HTR-8/SVneo (cell line): ENCODE measurements around the gene NKAP.
"Not testable (repeated sequence)": the region's sequence is repeated elsewhere in the genome, so short reads cannot be mapped to it uniquely, and the experiment has no call there.

Experiments
- DNase-seq: peaks from one replicate; pipeline ENCODE4 v3.0.0; 2011; ENCODE audit warnings: low spot score, mixed read lengths; ENCODE audit not compliant: insufficient read length
- FAIRE-seq: peaks from 2 replicates; lab custom pipeline; 2011; peaks lifted over from hg19 to GRCh38; lab: Jason Lieb, UNC

NKAP gene

GRCh38 chrX:119942173-119942819 is 1.3 kb downstream of the NKAP start:
- DNase-seq (no peak), FAIRE-seq (no peak)

- no peak for FAIRE-seq
Measured at GRCh38 chrX:119941336-119941735, 2.2 kb downstream of the NKAP start.

DNA sequence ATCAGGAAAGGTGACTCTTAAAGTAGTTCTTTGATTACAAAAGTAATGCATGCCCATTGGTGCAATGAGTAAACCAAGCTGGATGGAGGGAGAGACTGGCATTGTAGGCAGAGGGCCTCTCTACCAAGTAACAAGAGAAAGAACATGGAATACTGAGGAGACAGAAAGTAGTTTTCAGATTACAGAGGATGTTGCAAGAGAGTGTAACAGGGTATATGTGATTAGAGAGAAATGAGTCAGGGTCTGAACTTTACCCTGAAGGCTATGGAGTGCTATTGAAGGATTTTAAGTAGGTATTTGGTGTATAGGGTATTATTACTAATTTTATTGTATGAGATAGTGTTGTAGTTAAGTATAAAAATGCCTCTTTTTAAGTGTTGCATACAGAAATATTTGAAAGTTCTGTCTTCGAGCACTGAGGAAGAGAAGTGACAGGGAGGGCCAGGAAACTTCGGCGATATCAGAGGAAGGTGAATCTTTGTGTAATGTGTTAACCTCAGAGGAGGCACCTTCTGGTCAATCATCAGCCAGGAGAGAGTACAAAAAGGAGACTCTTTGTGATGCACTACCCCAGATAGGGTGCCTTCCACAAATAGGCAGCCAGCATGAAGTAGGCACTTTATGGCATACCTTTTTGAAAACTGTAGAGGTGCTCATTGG is 8.2 kb downstream of the NKAP start:
- no peak for FAIRE-seq
- no peak for DNase-seq

More at GRCh38 chrX:119941336-119941735, 2.2 kb downstream of the NKAP start:
- DNase-seq = no peak

GRCh38 chrX:119922391-119922790 is 21.2 kb downstream of the NKAP start:
- DNase-seq, FAIRE-seq: not testable (repeated sequence)

DNA sequence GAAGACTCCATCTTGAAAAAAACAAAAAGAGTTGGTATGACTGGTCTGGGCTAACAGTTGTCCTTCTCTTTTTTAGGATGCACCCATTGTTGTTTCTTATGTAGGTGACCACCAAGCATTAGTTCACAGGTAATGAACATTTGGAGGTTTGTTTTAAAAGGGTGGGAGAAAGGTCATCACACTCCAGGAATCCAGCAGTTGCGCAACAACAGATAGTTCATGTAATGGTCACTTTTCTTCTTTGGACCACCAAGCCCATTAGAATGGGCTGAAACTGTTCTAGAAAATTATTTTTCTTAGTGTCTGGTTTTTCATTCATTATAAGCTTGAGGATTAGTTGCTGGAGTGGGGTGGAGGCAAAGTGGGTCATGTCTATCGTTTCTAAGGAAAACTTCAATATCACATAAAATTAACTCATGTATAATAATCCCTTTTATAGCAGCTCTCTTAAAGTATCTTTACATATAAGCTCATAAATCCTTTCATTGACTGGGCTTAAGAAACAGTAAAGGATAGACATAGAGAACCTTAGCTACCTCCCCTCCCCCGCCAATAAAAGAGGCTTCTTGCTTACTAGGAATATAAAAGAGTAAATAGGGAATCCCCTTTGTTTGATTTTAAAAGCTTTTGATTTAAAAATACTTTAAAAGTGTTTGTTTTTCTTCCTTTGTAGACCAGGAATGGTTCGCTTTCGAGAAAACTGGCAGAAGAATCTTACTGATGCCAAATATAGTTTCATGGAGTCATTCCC is 23.5 kb downstream of the NKAP start:
- no peak for FAIRE-seq
- no peak for DNase-seq

DNA sequence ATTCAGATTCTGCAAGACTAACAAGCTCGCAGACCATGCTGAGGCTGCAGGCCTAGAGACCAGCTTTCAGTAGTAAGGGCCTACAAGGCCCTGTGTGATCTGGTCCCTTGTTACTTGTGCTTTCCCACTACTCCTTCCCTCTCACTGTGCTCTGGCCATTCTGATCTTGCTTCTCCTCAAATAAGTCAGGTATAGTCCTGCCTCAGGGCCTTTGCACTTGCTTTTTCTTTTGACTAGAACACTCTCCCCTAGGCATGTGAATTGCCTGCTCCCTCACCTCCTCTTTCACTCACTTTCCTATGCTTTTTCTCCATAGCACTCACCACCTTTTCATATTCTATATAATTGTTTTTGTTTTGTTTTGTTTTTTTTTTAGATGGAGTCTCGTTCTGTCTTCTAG is 25.7 kb downstream of the NKAP start:
- no peak for FAIRE-seq

GRCh38 chrX:119916310-119916709 is 27.2 kb downstream of the NKAP start:
- FAIRE-seq = no peak
- no peak for DNase-seq

More for the DNA sequence above, 25.7 kb downstream of the NKAP start:
- DNase-seq = no peak

- FAIRE-seq = no peak
Measured at GRCh38 chrX:119900976-119901375, 42.6 kb downstream of the NKAP start.

DNA sequence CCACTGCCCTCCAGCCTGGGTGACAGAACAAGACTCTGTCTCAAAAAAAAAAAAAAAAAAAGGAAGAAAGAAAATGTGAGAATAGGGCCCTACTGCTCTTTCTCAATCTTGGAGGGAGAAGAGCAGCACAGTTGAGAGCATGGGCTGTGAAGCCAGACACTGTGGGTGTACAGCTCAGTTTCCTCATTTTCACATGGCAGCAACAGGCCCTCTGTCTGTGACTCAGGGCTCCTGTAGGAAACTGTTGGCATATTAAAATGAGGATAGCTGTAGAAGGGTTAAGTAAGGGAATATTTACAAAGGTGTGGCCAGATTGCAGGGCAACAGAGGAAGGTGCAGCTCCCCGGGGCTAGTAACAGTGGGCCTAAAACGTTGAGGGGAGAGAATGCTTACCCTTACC is 44.4 kb downstream of the NKAP start:
- FAIRE-seq (no peak), DNase-seq (no peak)

More at GRCh38 chrX:119900976-119901375, 42.6 kb downstream of the NKAP start:
- DNase-seq = no peak

DNA sequence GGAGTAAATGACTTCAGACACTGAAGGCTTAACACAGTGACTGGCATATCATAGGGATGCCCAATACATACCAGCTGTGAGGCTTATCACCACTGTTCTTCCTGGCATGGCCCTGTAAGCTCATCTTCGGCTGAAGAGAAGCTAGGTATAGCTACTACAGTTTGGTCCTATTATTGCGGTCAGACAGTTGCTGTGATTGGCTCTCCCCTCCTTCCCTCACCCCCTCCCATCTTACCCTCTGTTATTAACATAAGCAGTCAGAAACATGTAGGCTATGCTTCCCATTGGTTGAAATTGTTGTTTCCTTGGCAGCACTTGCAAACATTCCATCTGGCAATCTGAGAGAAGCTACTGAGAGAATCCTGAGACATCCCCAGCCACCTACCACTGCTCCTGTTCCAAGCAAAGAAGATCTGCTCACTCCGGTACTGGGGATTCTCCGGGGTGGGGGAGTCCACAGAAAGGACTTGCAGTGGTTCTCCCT is 47.7 kb downstream of the NKAP start, which contains the start of gene AKAP14:
TSS of gene AKAP14 (plus strand) at position 51 of the 484 bp plus-strand sequence. CDS start 7,331 bp downstream, outside the sequence.
- FAIRE-seq (peak; percentile 4), DNase-seq (no peak)

DNA sequence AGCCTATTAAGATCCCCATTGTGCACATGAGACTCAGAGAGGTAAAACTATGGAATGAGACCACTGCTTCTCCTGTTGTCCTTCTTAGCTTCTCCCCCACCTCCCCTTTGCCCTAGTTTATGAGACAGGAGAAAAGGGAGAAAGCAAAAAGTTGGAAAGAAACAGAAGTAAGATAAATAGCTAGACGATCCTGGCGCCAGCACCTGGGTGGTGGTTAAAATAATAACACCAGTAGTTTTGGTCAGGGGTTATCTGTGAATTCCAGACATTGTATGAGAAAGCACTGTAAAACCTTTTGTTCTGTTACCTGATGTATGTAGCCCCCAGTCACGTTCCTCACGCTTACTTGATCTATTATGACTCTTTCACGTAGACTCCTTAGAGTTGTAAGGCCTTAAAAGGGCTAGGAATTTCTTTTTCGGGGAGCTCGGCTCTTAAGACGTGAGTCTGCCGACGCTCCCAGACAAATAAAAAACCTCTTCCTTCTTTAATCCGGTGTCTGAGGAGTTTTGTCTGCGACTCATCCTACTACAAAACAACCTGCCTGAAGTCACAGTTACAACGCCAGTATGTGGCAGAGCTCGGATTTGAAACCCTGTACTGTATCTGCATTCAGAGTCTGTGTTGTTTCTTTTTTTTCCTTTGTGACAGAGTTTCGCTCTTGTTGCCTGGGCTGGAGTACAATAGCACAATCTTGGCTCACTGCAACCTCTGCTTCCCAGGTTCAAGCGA is 51.4 kb downstream of the NKAP start:
- DNase-seq, FAIRE-seq: not testable (repeated sequence)

DNA sequence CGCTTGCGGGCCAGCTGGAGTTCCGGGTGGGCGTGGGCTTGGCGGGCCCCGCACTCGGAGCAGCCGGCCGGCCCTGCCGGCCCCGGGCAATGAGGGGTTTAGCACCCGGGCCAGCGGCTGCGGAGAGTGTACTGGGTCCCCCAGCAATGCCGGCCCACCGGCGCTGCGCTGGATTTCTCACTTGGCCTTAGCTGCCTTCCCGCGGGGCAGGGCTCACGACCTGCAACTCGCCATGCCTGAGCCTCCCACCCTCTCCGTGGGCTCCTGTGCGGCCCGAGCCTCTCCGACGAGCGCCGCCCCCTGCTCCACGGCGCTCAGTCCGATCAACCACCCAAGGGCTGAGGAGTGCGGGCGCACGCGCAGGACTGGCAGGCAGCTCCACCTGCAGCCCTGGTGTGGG is 52.9 kb downstream of the NKAP start:
- not testable (repeated sequence) for FAIRE-seq, DNase-seq

DNA sequence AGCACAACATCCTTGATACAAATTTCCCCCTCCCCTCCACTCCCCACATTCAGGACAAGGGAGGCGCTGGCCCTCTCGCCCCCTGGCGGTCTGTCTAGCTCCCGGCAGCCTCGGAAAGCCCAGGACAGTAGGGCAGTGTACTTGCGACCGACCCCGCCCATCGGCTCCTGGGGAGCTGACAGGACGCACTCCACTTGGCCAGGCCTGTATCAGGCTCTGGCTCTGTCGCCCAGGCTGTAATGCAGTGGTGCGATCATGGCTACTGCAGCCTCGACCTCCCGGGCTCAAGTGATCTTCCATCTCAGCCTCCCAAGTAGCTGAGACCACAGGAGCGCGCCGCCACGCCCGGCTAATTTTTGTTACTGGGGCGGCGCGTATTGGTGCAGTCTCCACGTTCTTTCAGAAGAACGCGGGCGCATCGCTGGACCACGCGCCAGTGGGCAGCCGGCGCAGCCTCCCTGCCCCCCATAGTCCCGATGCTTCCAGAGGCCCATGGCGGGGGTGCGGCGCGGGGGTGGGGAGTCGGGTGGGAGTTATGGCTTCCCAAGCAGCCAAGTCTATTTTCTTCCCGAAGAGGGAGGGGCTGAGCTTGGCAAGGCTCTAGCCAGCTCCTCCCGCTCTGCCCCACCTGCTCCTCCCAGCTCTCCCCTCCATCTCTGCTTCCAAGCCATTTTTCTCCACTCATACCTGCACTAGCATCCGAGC is 55.7 kb downstream of the NKAP start:
- FAIRE-seq = no peak
- DNase-seq = peak; percentile 47

DNA sequence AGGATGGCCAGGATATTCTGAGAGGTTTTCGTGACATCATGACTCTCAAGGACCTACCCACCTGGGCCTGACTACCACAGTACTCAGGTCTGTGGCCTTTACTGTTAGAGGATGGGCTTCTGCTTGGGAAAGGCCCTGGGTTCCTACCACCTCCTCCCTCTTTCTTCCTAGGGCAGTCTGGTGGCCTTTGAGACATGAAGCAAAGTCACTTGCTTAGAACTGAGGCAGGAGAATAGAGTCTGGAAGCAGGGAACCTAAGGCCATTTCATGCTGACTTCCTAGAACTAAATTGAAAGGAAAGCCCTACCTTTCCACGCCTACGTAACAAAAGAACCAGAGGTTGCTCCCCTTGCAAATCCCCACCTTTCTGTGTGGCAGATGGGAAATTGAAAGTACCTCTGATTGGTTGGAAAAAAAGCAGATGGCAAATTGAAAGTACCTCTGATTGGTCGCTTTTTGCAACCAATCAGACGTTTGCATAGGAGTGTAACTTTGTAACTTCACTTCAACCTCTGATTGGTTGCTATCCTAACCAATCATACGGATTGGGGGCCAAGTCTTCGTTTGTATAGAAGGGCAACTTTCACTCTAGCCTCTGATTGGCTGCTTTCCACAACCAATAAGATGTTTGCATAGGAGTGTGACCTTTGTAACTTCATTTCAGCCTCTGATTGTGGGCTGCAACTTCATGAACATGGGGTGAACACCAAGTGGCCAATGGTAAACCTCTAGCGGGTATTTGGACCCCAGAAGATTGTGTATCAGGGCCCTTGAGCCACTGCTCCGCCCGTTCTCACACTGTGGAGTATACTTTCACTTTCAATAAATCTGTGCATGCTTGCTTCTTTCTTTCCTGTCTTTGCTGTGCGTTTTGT is 57.8 kb downstream of the NKAP start:
- FAIRE-seq (no peak), DNase-seq (no peak)

GRCh38 chrX:119880552-119881437 is 62.8 kb downstream of the NKAP start:
- DNase-seq = peak; percentile 68

GRCh38 chrX:119880076-119880475 is 63.5 kb downstream of the NKAP start:
- no peak for DNase-seq
- no peak for FAIRE-seq

More at GRCh38 chrX:119880552-119881437, 62.8 kb downstream of the NKAP start:
- peak; percentile 88 for FAIRE-seq

- FAIRE-seq (no peak), DNase-seq (no peak)
Measured at GRCh38 chrX:119878740-119879139, 64.8 kb downstream of the NKAP start.
